Stimulated activated naive CD8-positive, alpha-beta T cell treated with anti-CD3 and anti-CD28 coated beads, Interleukin-15, amount 100 ng/mL, for 72 hours (primary cell): ENCODE measurements around the gene RAD51B.
"Not testable (repeated sequence)": the region's sequence is repeated elsewhere in the genome, so short reads cannot be mapped to it uniquely, and the experiment has no call there.

Source experiments
- ATAC-seq: fragments of 150-1000 bp; cut with Tn5 transposase; 2 replicates; pipeline ENCODE4 v1.10.0; 2021; ENCODE audit warnings: mild to moderate bottlenecking, moderate library complexity
- DNase-seq, 2 donors: peaks; one replicate each; pipeline ENCODE4 v3.0.0; 2021 to 2022
- H3K27ac Mint-ChIP-seq, 2 donors: one replicate each; pipeline ENCODE4 v1.8.0; 2022; ENCODE audit warnings: mild to moderate bottlenecking in 2 of 2, mixed read lengths in 2 of 2, moderate library complexity in 2 of 2
- H3K27me3 Mint-ChIP-seq: one replicate; pipeline ENCODE4 v1.8.0; 2022; ENCODE audit warnings: mixed read lengths
- H3K4me1 Mint-ChIP-seq: one replicate; pipeline ENCODE4 v1.8.0; 2022; ENCODE audit warnings: mild to moderate bottlenecking, mixed read lengths
- H3K4me3 Mint-ChIP-seq, 2 donors: one replicate each; pipeline ENCODE4 v1.8.0; 2022; ENCODE audit warnings: mild to moderate bottlenecking in 2 of 2, mixed read lengths in 2 of 2, moderate library complexity in 1 of 2
- H3K9me3 Mint-ChIP-seq, 2 donors: one replicate each; pipeline ENCODE4 v1.8.0; 2022; ENCODE audit warnings: mixed read lengths in 2 of 2

RAD51B gene

DNA sequence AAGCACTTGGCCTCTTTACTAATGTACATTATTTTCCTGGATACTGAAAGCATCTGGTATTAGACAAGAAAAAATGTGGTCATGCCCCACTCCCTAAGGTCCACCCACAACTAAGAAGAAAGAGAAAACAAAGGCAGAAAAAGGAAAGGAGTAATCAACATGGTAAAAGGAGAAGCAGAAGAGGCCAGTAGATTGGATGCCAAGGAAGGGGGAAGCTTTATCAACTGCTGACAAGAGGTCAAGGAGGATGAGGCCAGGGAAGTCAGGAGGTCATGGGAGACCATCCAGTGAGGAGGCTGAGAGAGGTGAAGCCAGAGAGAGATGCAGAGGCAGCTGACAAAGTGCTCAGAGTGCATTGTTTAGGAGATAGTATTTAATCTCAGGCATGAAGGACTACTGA, 589.8 kb downstream of the RAD51B start:
- ATAC-seq (no peak), DNase-seq (no peak)
- peaks cover 40% of the 10 kb centered on the region for H3K4me1 Mint-ChIP-seq
- H3K27ac Mint-ChIP-seq: peak overlapping the region in 1 of 2 donors; percentile 1
- no peaks in the 10 kb centered on the region for H3K27me3 Mint-ChIP-seq
- no peaks in the 10 kb centered on the region for H3K9me3 Mint-ChIP-seq
- no peak overlapping the region for H3K4me3 Mint-ChIP-seq

DNA sequence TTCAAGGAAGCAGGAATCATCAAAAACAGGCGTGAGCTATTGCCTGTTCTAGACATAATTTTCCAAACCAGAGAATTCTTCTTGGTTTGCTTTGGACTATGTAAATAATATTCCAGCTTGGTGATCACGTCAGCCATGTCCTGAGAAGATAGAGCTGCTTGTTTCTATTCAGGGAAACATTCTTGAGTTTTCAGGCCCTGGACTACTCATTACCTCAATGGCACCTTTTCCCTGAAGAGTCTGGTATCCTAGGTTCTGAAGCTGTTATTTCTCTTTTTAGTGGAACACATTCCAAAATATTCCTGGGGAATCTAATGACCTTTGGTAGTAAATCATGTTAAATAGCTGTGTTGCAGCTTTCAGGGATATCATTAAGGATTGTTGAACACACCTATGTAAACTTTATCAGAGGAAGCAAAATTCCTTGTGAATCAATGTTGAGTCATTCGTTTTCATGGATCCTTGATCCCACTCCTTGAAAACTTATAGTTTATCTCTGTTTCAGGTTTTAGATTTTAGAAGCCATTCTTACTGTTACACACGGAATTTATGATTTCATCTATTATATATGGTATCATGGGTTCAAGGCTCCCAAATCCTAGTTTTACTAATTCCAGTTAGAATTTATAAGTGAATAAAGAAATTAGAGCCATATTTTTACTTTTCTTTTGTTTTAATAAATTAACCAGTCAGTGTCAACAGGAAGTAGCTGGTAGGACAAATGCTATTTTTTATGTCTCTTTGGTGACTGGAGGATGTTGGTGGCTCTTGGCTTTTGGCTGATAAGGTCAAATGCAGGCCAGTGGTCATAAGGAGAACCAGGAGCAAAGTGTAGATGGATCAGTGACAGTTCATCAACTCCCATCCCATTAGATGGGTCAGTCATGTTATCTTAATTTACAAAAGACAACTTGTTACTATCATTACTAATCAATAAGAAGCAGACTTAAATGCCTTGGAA, 593.2 kb downstream of the RAD51B start:
- Mint-ChIP-seq H3K4me3 (no peak overlapping the region), H3K27ac (no peak overlapping the region), H3K4me1 (peaks cover 21% of the 10 kb centered on the region), H3K27me3 (no peaks in the 10 kb centered on the region), H3K9me3 (no peaks in the 10 kb centered on the region)
- DNase-seq (no peak), ATAC-seq (no peak)

- DNase-seq (no peak), ATAC-seq (no peak)
- peaks cover 19% of the 10 kb centered on the region for H3K4me1 Mint-ChIP-seq
- no peak overlapping the region for H3K27ac Mint-ChIP-seq
- H3K27me3 Mint-ChIP-seq: no peaks in the 10 kb centered on the region
- H3K9me3 Mint-ChIP-seq: no peaks in the 10 kb centered on the region
- H3K4me3 Mint-ChIP-seq: no peak overlapping the region
These were observed 593.9 kb downstream of the RAD51B start for GRCh38 chr14:68413509-68413908.

- no peak for DNase-seq
- Mint-ChIP-seq H3K27me3 (no peaks in the 10 kb centered on the region), H3K4me1 (peaks cover 19% of the 10 kb centered on the region), H3K27ac (no peak overlapping the region), H3K9me3 (no peaks in the 10 kb centered on the region), H3K4me3 (no peak overlapping the region)
- no peak for ATAC-seq
These were observed 594.5 kb downstream of the RAD51B start for GRCh38 chr14:68414121-68414520.

- Mint-ChIP-seq H3K4me1 (peaks cover 18% of the 10 kb centered on the region), H3K27me3 (no peaks in the 10 kb centered on the region), H3K9me3 (no peaks in the 10 kb centered on the region), H3K27ac (no peak overlapping the region), H3K4me3 (no peak overlapping the region)
- ATAC-seq: no peak
- DNase-seq: no peak
These were observed 596.6 kb downstream of the RAD51B start for GRCh38 chr14:68416171-68416570.

DNA sequence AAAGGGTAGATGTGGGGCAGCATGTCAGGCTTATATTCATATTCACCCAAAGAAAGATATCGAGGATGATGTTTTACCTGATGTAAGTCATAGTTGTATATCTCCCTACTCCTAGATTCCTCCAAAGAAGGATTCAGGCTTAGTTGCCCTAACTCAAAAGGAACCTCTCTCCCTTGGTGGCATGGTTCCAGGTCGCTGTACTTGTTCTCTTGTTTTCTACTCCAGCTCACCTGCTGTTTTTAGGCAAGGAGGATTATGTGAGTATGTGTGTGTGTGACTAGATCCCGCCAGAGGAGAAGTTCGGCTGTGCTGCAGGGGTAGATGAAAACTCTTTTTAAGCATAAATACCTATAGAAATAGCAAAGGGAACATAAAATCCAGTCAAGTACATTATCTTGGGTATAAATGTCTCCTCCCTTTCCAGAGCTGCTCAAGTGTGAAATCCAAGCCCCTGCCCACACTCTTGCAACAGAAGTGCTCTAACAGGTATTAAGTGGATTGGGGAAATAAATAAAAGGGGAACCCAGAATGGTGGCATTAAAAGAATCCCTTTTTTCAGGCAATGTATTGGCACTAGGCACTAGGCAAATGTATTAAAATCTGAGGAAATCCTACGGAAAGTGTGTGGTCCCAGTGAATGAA, 597.6 kb downstream of the RAD51B start:
- Mint-ChIP-seq H3K4me3 (no peak overlapping the region), H3K4me1 (peaks cover 18% of the 10 kb centered on the region), H3K27ac (no peak overlapping the region), H3K27me3 (no peaks in the 10 kb centered on the region), H3K9me3 (no peaks in the 10 kb centered on the region)
- DNase-seq (no peak), ATAC-seq (no peak)

- H3K27me3 Mint-ChIP-seq: no peaks in the 10 kb centered on the region
- DNase-seq (no peak), ATAC-seq (no peak)
- no peak overlapping the region for H3K4me3 Mint-ChIP-seq
- H3K27ac Mint-ChIP-seq: peak overlapping the region in 1 of 2 donors; percentile 10
- H3K4me1 Mint-ChIP-seq: peaks cover 18% of the 10 kb centered on the region
- H3K9me3 Mint-ChIP-seq: no peaks in the 10 kb centered on the region
These were observed 598.9 kb downstream of the RAD51B start for GRCh38 chr14:68418174-68419118.

DNA sequence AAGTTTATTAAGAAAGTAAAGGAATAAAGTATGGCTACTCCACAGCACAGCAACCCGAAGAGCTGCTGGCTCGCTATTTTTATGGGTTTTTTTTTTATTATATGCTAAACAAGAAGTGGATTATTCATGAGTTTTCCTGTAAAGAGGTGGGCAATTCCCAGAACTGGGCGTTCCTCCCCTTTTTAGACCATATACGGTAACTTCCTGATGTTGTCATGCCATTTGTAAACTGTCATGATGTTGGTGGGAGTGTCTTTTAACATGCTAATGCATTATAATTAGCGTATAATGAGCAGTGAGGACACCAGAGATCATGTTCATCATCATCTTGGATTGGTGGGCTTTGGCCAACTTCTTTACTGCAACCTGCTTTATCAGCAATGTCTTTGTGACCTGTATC, 600.8 kb downstream of the RAD51B start:
- Mint-ChIP-seq H3K27me3 (no peaks in the 10 kb centered on the region), H3K4me3 (no peak overlapping the region), H3K9me3 (no peaks in the 10 kb centered on the region), H3K27ac (no peak overlapping the region), H3K4me1 (peaks cover 18% of the 10 kb centered on the region)
- DNase-seq (no peak), ATAC-seq (no peak)

- no peak overlapping the region for H3K4me3 Mint-ChIP-seq
- H3K4me1 Mint-ChIP-seq: peaks cover 18% of the 10 kb centered on the region
- H3K27me3 Mint-ChIP-seq: no peaks in the 10 kb centered on the region
- ATAC-seq (no peak), DNase-seq (no peak)
- peaks cover 0 to under 1% of the 10 kb centered on the region in 2 donors for H3K9me3 Mint-ChIP-seq
- H3K27ac Mint-ChIP-seq: no peak overlapping the region
These were observed 601.5 kb downstream of the RAD51B start for GRCh38 chr14:68421116-68421515.

DNA sequence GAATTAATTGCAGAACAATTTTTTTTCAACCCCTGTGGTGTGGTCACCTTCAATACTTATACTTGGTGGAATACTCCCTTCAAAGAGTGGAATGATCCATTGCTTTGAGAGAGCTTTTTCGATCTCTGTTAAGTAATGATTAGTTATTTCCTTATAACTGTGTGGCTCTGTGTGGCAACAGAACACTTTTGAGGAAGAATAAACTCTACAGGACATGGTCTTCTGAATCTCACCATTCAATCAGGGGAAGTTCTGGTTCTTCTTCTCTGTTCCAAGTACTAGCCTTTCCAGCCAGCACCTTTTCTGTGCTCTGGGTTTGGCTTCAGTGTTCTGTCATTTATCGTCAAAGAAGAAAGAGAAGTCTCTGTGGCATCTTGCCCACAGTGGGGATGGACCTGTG, 604.1 kb downstream of the RAD51B start:
- no peaks in the 10 kb centered on the region for H3K27me3 Mint-ChIP-seq
- peaks cover 13% of the 10 kb centered on the region for H3K4me1 Mint-ChIP-seq
- peaks cover 0 to 6% of the 10 kb centered on the region in 2 donors for H3K9me3 Mint-ChIP-seq
- DNase-seq (no peak), ATAC-seq (no peak)
- no peak overlapping the region for H3K27ac Mint-ChIP-seq
- H3K4me3 Mint-ChIP-seq: no peak overlapping the region

GRCh38 chr14:68424443-68425172, 605.0 kb downstream of the RAD51B start:
- Mint-ChIP-seq H3K9me3 (peaks cover 0 to 6% of the 10 kb centered on the region in 2 donors), H3K27ac (no peak overlapping the region), H3K27me3 (no peaks in the 10 kb centered on the region), H3K4me3 (no peak overlapping the region), H3K4me1 (peaks cover 5% of the 10 kb centered on the region)
- ATAC-seq (no peak), DNase-seq (no peak)

- no peak overlapping the region for H3K4me3 Mint-ChIP-seq
- ATAC-seq (no peak), DNase-seq (no peak)
- peaks cover 0 to 6% of the 10 kb centered on the region in 2 donors for H3K9me3 Mint-ChIP-seq
- H3K27ac Mint-ChIP-seq: no peak overlapping the region
- no peaks in the 10 kb centered on the region for H3K27me3 Mint-ChIP-seq
- no peaks in the 10 kb centered on the region for H3K4me1 Mint-ChIP-seq
These were observed 607.3 kb downstream of the RAD51B start for GRCh38 chr14:68426661-68427549.

DNA sequence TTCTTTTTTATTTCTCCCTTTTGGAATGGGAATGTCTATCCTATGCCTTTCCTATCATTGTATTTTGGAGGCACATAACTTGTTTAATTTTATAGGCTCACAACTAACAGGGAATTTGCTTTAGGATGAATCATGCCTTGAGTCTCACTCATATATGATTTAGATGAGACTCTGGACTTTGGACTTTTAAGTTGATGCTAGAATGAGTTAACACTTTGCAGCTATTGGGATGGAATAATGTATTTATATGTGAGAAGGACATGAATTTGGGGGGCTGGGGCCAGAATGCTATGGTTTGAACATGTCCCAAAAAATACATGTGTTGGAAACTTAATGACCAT, 607.9 kb downstream of the RAD51B start:
- Mint-ChIP-seq H3K27ac (no peak overlapping the region), H3K4me1 (no peaks in the 10 kb centered on the region), H3K27me3 (no peaks in the 10 kb centered on the region), H3K9me3 (peaks cover 0 to 6% of the 10 kb centered on the region in 2 donors), H3K4me3 (no peak overlapping the region)
- DNase-seq (no peak), ATAC-seq (no peak)

DNA sequence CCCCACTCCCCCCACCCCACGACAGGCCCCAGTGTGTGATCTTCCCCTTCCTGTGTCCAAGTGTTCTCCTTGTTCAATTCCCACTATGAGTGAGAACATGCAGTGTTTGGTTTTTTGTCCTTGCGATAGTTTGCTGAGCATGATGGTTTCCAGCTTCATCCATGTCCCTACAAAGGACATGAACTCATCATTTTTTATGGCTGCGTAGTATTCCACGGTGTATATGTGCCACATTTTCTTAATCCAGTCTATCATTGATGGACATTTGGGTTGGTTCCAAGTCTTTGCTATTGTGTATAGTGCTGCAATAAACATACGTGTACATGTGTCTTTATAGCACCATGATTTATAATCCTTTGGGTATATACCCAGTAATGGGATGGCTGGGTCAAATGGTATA, 609.3 kb downstream of the RAD51B start:
- not testable (repeated sequence) for H3K27ac Mint-ChIP-seq, H3K27me3 Mint-ChIP-seq, H3K4me1 Mint-ChIP-seq, ATAC-seq, H3K9me3 Mint-ChIP-seq, DNase-seq, H3K4me3 Mint-ChIP-seq
